ENCODE measurements around the gene MYCN. TPM values are rescaled to one million over a fixed set of nuclear protein-coding genes. Genes with fewer than 3 reads are reported as not detected.

Gene MYCN
- total and polyA plus RNA-seq, 2 of the 13 experiments (the other 11 are each of a cell fraction or from before 2014, with no cell fraction given), result not detected

DNA sequence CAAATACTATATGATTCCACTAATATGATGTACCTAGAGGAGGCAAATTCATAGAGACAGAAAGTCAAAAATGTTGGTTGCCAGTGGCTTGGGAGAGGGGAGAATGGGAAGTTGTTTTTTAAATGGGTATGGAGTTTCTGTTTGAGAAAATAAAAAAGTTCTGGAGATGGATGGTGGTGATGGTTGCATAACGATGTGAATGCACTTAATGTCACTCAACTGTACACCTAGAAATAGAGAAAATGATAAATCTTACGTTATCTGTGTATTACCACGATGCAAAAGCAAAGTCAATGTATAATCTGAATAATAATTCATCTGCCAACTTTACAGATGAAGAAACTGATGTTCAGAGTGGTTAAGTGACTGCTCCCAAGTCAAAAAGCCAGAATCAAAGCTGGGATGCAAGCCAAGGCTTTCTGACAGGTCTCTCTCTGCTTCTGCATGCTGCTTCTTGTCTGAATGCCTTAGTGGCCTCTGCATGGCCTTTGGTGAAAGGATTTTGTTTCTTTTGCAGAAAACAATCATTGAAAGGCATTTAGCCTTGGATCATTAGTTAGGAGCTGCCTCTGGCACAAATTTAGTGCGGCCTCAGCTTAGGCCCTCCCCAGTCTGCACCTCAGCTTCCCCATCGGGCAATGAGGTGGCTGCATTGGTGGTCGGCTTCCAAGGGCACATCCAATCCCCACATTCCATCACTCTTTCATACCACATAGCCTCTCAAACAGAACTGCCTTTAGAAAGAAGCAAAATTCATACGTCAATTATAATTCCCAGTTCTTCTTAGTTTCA lies 46.5 kb upstream of the MYCN start:
- peaks cover 0 to 3% of the 10 kb centered on the region in 2 experiments; a peak in 1 of 5 replicates for H3K27me3 ChIP-seq (ENCODE audit: control insufficient read depth in 1 of 2, insufficient read depth in 2 of 2, low read length in 2 of 2)
- H3K9me3 ChIP-seq (ENCODE audit: low read length), result peaks cover 18% of the 10 kb centered on the region
- no peaks in the 10 kb centered on the region for H3K4me1 ChIP-seq (ENCODE audit: insufficient read depth, low read length)
- H3K79me2 ChIP-seq (ENCODE audit: insufficient read depth, low read length), result no peaks in the 10 kb centered on the region
- intact Hi-C loops (cut with micrococcal nuclease; ENCODE audit: unreplicated experiment), result no loop called here
- H3K36me3 ChIP-seq (replicated peaks in 1 of 2; ENCODE audit: control insufficient read depth in 1 of 2, insufficient read depth in 2 of 2, low read length in 2 of 2), result no peaks in the 10 kb centered on the region
- no peak for DNase-seq (ENCODE audit: low spot score)
- no TSS peak for BruUV-seq (replicated peaks)
- no peak overlapping the region for H2AFZ ChIP-seq (ENCODE audit: low read length)
- no peak overlapping the region for H3K4me3 ChIP-seq (replicated peaks in 1 of 3; ENCODE audit: insufficient read depth in 1 of 3, low read depth in 2 of 3, low read length in 3 of 3)
- 53% methylated on average over 7 of the region's 7 CpGs for WGBS (ENCODE audit: low lambda C conversion rate)
- no peak overlapping the region for H3K27ac ChIP-seq (ENCODE audit: extremely low read length, insufficient read depth, low read length)
- ChIA-PET POLR2A (no interaction called here), CTCF (ENCODE audit: low intra/inter-chr PET ratio, low total read pairs) (no interaction called here)
- H3K4me2 ChIP-seq (ENCODE audit: low read depth, low read length), result no peak overlapping the region
- no peaks in the 10 kb centered on the region for H4K20me1 ChIP-seq (ENCODE audit: insufficient read depth, low read length)
- H3K9ac ChIP-seq (ENCODE audit: insufficient read depth, low read depth, low read length), result no peak overlapping the region
- in situ Hi-C loops (cut with HindIII; ENCODE audit: extremely low pct_ligation_motif_present, low pct_unique_long_range_greater_than_20kb), result no loop called here
- no peak for ATAC-seq
- FAIRE-seq, result peak; percentile 26
- no peak for TF ChIP-seq ZNF558 (CRISPR knock-in tag; IDR thresholded peaks at IDR 0.05; ENCODE audit: borderline replicate concordance)
- TF ChIP-seq FOSL1 (CRISPR knock-in tag; IDR thresholded peaks at IDR 0.05; ENCODE audit: borderline replicate concordance), result no peak
- TF ChIP-seq, protein P1, sequence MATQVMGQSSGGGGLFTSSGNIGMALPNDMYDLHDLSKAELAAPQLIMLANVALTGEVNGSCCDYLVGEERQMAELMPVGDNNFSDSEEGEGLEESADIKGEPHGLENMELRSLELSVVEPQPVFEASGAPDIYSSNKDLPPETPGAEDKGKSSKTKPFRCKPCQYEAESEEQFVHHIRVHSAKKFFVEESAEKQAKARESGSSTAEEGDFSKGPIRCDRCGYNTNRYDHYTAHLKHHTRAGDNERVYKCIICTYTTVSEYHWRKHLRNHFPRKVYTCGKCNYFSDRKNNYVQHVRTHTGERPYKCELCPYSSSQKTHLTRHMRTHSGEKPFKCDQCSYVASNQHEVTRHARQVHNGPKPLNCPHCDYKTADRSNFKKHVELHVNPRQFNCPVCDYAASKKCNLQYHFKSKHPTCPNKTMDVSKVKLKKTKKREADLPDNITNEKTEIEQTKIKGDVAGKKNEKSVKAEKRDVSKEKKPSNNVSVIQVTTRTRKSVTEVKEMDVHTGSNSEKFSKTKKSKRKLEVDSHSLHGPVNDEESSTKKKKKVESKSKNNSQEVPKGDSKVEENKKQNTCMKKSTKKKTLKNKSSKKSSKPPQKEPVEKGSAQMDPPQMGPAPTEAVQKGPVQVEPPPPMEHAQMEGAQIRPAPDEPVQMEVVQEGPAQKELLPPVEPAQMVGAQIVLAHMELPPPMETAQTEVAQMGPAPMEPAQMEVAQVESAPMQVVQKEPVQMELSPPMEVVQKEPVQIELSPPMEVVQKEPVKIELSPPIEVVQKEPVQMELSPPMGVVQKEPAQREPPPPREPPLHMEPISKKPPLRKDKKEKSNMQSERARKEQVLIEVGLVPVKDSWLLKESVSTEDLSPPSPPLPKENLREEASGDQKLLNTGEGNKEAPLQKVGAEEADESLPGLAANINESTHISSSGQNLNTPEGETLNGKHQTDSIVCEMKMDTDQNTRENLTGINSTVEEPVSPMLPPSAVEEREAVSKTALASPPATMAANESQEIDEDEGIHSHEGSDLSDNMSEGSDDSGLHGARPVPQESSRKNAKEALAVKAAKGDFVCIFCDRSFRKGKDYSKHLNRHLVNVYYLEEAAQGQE (IDR thresholded peaks at IDR 0.05; ENCODE audit: borderline replicate concordance in 1 of 2, low read depth in 1 of 2, low read length in 2 of 2), result no peak
- no peak for TF ChIP-seq FOXJ3 (CRISPR knock-in tag; IDR thresholded peaks at IDR 0.05; ENCODE audit: borderline replicate concordance)
- no peak for TF ChIP-seq ZNF333 (CRISPR knock-in tag; IDR thresholded peaks at IDR 0.05; ENCODE audit: borderline replicate concordance)
- no peak for TF ChIP-seq NRL (CRISPR knock-in tag; IDR thresholded peaks at IDR 0.05; ENCODE audit: borderline replicate concordance)
- TF ChIP-seq ATRX (CRISPR knock-in tag; IDR thresholded peaks at IDR 0.05; ENCODE audit: borderline replicate concordance), result no peak
- no peak for TF ChIP-seq CCAR2 (optimal IDR thresholded peaks at IDR 0.05; ENCODE audit: low read depth, low read length)
- TF ChIP-seq POGZ (CRISPR knock-in tag; IDR thresholded peaks at IDR 0.05), result no peak
- no peak for TF ChIP-seq ZFP41 (CRISPR knock-in tag; IDR thresholded peaks at IDR 0.05; ENCODE audit: borderline replicate concordance)
- TF ChIP-seq, protein P2, sequence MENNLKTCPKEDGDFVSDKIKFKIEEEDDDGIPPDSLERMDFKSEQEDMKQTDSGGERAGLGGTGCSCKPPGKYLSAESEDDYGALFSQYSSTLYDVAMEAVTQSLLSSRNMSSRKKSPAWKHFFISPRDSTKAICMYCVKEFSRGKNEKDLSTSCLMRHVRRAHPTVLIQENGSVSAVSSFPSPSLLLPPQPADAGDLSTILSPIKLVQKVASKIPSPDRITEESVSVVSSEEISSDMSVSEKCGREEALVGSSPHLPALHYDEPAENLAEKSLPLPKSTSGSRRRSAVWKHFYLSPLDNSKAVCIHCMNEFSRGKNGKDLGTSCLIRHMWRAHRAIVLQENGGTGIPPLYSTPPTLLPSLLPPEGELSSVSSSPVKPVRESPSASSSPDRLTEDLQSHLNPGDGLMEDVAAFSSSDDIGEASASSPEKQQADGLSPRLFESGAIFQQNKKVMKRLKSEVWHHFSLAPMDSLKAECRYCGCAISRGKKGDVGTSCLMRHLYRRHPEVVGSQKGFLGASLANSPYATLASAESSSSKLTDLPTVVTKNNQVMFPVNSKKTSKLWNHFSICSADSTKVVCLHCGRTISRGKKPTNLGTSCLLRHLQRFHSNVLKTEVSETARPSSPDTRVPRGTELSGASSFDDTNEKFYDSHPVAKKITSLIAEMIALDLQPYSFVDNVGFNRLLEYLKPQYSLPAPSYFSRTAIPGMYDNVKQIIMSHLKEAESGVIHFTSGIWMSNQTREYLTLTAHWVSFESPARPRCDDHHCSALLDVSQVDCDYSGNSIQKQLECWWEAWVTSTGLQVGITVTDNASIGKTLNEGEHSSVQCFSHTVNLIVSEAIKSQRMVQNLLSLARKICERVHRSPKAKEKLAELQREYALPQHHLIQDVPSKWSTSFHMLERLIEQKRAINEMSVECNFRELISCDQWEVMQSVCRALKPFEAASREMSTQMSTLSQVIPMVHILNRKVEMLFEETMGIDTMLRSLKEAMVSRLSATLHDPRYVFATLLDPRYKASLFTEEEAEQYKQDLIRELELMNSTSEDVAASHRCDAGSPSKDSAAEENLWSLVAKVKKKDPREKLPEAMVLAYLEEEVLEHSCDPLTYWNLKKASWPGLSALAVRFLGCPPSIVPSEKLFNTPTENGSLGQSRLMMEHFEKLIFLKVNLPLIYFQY (CRISPR knock-in tag; IDR thresholded peaks at IDR 0.05; ENCODE audit: borderline replicate concordance), result no peak
- TF ChIP-seq PRPF4 (IDR thresholded peaks at IDR 0.05; ENCODE audit: low read depth, low read length, poor library complexity, severe bottlenecking), result no peak
- TF ChIP-seq MED13 (CRISPR knock-in tag; IDR thresholded peaks at IDR 0.05), result no peak
- no peak for TF ChIP-seq HNRNPLL (IDR thresholded peaks at IDR 0.05; ENCODE audit: low read depth, low read length, poor library complexity, severe bottlenecking)
- TF ChIP-seq ZNF839 (CRISPR knock-in tag; IDR thresholded peaks at IDR 0.05; ENCODE audit: borderline replicate concordance), result no peak
- no peak for TF ChIP-seq ZNF256 (CRISPR knock-in tag; conservative IDR thresholded peaks at IDR 0.05)

Data from HepG2 (cell line).